Jurkat, Clone E6-1 (cell line): ENCODE data around the gene PPARGC1A.

ENCODE experiments used
- DNase-seq: peaks from one replicate; pipeline ENCODE4 v3.0.0-alpha.2; 2011; ENCODE audit warnings: low read depth, low spot score
- H3K4me3 ChIP-seq: 2 replicates; pipeline ENCODE4 v1.5.1; 2011; ENCODE audit warnings: mild to moderate bottlenecking, low read length, control low read depth, moderate library complexity

PPARGC1A gene

GRCh38 chr4:23805450-23805851, 84.4 kb downstream of the PPARGC1A start:
- no peak overlapping the region for H3K4me3 ChIP-seq
- DNase-seq, result no peak

GRCh38 chr4:23789762-23790161, 100.1 kb downstream of the PPARGC1A start:
- H3K4me3 ChIP-seq, result no peak overlapping the region
- DNase-seq, result no peak

GRCh38 chr4:23788460-23788859, 101.4 kb downstream of the PPARGC1A start:
- no peak for DNase-seq
- no peak overlapping the region for H3K4me3 ChIP-seq

- no peak for DNase-seq
- no peak overlapping the region for H3K4me3 ChIP-seq
Measured at GRCh38 chr4:23788027-23788426, 101.8 kb downstream of the PPARGC1A start.

GRCh38 chr4:23782778-23783437, 106.9 kb downstream of the PPARGC1A start:
- DNase-seq, result no peak
- no peak overlapping the region for H3K4me3 ChIP-seq

GRCh38 chr4:23779839-23780238, 110.0 kb downstream of the PPARGC1A start:
- DNase-seq, result no peak
- H3K4me3 ChIP-seq, result no peak overlapping the region

GRCh38 chr4:23779422-23779821, 110.4 kb downstream of the PPARGC1A start:
- no peak overlapping the region for H3K4me3 ChIP-seq
- DNase-seq, result no peak

GRCh38 chr4:23775694-23776093, 114.2 kb downstream of the PPARGC1A start:
- no peak overlapping the region for H3K4me3 ChIP-seq
- DNase-seq, result no peak

- no peak for DNase-seq
- no peak overlapping the region for H3K4me3 ChIP-seq
Measured at GRCh38 chr4:23774909-23775308, 114.9 kb downstream of the PPARGC1A start.

- DNase-seq, result no peak
- H3K4me3 ChIP-seq, result no peak overlapping the region
Measured at GRCh38 chr4:23773884-23774636, 115.8 kb downstream of the PPARGC1A start.

- no peak for DNase-seq
- no peak overlapping the region for H3K4me3 ChIP-seq
Measured at GRCh38 chr4:23770011-23770410, 119.8 kb downstream of the PPARGC1A start.

GRCh38 chr4:23769406-23769805, 120.4 kb downstream of the PPARGC1A start:
- no peak overlapping the region for H3K4me3 ChIP-seq
- DNase-seq, result no peak

- DNase-seq, result no peak
- no peak overlapping the region for H3K4me3 ChIP-seq
Measured at GRCh38 chr4:23768541-23768940, 121.3 kb downstream of the PPARGC1A start.

GRCh38 chr4:23766344-23766743, 123.5 kb downstream of the PPARGC1A start:
- no peak for DNase-seq
- no peak overlapping the region for H3K4me3 ChIP-seq

- H3K4me3 ChIP-seq, result no peak overlapping the region
- no peak for DNase-seq
Measured at GRCh38 chr4:23763559-23763958, 126.3 kb downstream of the PPARGC1A start.

GRCh38 chr4:23762551-23762950, 127.3 kb downstream of the PPARGC1A start:
- no peak for DNase-seq
- H3K4me3 ChIP-seq, result no peak overlapping the region

- DNase-seq, result no peak
- H3K4me3 ChIP-seq, result no peak overlapping the region
Measured at GRCh38 chr4:23759066-23759465, 130.8 kb downstream of the PPARGC1A start.

- H3K4me3 ChIP-seq, result no peak overlapping the region
- no peak for DNase-seq
Measured at GRCh38 chr4:23754688-23755087, 135.2 kb downstream of the PPARGC1A start.

GRCh38 chr4:23750125-23750524, 139.7 kb downstream of the PPARGC1A start:
- DNase-seq, result no peak
- H3K4me3 ChIP-seq, result no peak overlapping the region

GRCh38 chr4:23747281-23747735, 142.5 kb downstream of the PPARGC1A start:
- no peak for DNase-seq
- no peak overlapping the region for H3K4me3 ChIP-seq

GRCh38 chr4:23746672-23747071, 143.2 kb downstream of the PPARGC1A start:
- H3K4me3 ChIP-seq, result no peak overlapping the region
- DNase-seq, result no peak
